ENCODE data around the gene CFAP61.
"Not testable (repeated sequence)": the region's sequence is repeated elsewhere in the genome, so short reads cannot be mapped to it uniquely, and the experiment has no call there.

CFAP61 gene

DNA sequence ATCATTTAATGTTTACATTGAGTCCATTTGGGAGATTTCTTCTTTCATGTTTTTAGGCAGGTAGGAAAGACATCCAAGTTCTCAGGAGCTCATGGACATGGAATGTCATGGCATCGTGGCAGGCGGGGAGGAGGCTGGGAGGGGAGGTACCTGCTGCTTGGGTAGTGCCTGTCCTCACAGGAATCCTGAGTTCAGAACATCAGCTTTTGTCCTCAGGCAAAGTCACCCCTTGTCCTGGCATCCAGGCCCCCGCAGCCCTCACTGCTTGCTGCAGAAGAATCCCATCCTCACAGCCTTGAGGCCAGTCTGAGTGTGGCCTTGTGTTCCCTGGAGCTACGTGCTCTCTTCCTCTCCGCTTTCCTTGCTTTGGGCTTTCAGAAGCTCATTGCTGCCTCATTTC lies 157.4 kb downstream of the CFAP61 start:
- DNase-seq (ENCODE audit: low read depth, low spot score): no peak

- DNase-seq (ENCODE audit: low read depth, low spot score): no peak
Observed at GRCh38 chr20:20210327-20210726, 158.0 kb downstream of the CFAP61 start.

DNA sequence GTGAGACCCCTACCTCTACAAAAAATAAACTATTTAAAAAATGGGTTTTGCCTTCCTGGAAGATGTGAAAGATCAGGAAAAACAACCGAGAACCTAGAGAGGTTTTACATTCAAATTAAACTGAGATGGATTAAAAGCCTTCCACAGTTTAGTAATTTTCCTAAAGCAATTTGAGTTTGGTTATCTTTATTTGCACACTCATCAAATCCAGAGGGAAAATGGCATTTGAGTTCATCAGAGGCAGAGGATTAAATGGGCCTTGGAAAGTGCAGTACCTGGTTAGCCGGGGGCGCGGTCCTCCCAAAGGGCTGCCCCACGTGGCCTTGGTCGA lies 158.6 kb downstream of the CFAP61 start:
- DNase-seq (ENCODE audit: low read depth, low spot score): no peak

DNA sequence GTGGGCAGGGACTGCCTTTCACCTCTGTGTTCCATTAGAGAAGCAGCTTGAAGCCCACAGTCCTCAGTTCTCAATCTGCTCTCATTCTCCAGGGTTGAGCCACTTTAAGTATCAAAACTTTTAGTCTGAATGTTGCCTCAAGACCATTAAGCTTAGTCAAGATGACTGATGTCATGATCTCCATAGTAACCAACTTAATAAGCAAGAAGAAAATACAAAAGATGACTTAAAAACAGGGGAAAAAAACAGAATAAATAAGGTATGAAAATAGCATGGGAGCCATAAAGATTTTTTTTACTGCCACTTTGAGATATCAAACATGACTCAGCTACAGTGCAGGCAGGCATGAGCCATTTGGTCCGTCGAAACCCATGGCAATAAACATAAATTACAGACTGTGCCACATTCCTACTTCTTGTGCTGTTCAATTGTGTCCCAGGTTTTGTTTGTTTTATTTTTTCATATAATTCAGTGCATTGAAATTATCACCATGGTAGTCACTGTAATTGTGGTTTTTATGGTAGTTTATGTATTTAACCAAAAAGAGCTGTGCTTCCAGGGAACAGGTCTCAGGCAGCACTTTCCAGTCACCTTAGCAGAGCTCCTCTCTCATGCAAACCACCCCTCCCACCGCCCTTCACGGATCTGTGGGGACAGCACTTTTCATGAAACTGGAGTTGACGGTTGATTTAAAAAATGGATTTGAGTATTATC lies 159.1 kb downstream of the CFAP61 start:
- DNase-seq (ENCODE audit: low read depth, low spot score): no peak

DNA sequence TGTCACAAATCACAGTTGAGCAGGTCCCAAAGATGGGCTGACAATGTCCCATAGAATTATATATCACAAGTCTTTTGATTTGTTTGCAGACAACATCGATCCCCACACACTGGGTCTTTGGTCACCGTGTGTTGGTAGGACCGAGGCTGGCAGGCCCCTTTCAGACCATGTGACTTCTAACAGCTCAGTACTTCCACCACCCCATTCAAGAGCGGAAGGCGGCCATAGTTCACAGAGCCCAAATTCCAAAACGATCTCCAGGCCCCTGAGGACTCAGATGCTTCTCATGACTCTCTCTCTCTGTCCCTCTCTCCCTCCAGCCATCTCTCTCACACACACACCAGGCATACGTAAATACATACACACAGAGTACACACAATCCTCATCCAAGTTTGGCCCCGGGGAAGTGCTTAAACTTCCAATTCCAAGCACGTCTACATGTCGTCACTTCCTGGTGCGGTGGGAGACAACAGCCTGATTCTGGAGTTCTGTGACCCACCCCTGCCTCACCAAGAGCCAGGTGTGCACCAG lies 159.7 kb downstream of the CFAP61 start:
- DNase-seq (ENCODE audit: low read depth, low spot score): no peak

DNA sequence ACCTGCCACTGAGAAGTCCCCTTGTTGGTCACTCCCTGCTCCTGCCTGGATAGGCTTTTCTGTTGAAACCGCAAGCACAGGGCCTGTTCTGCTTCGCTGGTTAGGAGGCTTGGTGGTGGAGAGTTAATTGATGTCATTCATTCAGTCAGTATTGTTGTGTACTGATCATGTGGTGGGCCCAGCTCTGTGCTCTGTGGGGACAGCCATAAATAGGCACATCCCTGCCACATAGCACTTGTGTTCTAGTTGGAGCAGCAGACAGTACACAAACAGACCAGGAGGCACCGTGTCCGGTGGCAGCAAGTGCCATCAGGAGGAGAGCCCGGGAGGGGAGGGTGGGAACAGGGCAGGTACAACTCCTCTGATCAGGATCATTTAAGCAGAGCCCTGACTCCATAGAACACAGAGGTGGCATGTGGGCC lies 160.4 kb downstream of the CFAP61 start:
- DNase-seq (ENCODE audit: low read depth, low spot score): no peak

DNA sequence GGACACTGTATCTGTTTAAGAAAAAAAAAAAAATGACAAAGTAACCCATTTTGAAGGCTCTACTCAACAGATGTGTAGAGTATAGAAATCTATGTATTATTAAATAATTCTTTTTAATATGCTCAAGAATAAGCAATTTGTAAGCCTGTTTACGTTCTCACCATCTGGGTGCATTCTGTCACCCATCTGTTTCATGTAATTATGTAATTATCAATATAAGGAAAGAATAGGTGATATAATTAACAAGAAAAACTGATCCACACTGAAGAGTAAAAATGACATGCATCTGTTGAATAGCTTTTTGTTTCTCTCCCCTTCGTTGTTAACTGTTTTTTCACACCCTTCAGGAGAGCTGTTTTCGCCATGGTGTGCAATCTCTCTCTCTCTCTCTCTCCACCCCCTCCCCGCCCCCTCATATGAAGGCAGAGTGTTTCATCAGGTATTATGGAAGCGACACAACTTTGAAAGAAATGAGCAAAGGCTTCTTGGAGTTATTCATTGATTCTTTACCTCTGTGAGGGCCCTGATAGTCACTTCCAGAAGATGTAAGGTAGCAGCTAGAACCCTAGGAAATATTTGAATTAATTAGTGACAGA lies 161.3 kb downstream of the CFAP61 start:
- no peak for DNase-seq (ENCODE audit: low read depth, low spot score)

GRCh38 chr20:20214757-20215275 lies 162.5 kb downstream of the CFAP61 start:
- no peak for DNase-seq (ENCODE audit: low read depth, low spot score)

DNA sequence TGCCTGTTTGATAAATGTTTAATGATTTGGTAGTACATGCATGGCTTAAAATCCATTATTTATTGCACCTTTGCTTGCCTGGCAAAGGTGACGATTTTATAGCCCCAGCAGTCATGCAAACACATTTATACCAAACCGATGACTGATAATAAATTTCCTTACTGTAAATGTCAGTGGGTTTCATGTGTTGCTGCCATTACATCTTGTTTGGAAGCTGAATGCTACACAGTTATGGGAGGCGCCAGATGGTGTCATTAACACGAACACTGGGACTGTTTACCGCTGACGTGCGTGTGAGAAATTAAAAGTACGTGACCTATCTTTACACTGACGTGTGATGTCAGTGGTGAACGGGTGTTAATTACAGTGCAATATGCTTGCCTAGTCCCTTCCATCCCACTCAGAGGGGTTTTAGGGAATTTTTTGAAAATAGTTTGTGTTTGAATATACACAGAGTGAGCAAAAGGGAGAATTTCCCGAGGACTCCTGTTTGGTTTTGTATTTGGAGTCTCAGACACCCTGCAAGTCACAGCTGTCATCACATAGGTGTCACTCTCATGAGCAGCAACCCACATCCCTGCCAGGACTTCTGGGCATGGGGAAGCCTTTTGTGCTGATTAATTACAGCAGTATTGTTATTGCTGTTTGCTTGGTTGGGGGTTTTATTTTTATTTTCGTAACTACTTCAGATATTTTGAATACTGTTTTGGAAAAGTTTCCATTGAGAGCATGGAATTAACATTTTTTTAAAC lies 163.8 kb downstream of the CFAP61 start:
- no peak for DNase-seq (ENCODE audit: low read depth, low spot score)

GRCh38 chr20:20216941-20217340 lies 164.6 kb downstream of the CFAP61 start:
- no peak for DNase-seq (ENCODE audit: low read depth, low spot score)

GRCh38 chr20:20217621-20218020 lies 165.3 kb downstream of the CFAP61 start:
- DNase-seq (ENCODE audit: low read depth, low spot score): no peak

- not testable (repeated sequence) for DNase-seq (ENCODE audit: low read depth, low spot score)
Observed at GRCh38 chr20:20218106-20218505, 165.8 kb downstream of the CFAP61 start.

GRCh38 chr20:20219016-20219415 lies 166.7 kb downstream of the CFAP61 start:
- no peak for DNase-seq (ENCODE audit: low read depth, low spot score)

GRCh38 chr20:20220134-20220533 lies 167.8 kb downstream of the CFAP61 start:
- no peak for DNase-seq (ENCODE audit: low read depth, low spot score)

GRCh38 chr20:20223981-20224380 lies 171.6 kb downstream of the CFAP61 start:
- no peak for DNase-seq (ENCODE audit: low read depth, low spot score)

DNA sequence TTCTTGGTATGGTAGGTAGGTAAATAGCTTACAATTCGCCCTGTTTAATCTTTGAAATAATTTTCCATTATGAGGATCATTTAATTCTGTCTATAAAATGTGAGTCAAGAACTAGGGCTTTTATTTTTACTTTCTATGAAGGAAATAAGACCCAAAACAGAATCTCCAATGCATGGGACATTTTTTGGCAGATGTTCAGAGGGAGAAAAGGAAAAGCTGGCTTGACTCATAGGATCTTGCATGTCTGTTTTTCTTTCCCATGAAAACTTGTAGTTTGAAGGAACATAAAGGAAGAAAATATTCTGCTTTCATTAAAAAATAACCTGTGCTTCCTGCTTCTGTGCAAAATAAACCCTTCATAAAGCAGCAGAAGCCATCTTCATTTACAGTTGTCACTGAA lies 172.5 kb downstream of the CFAP61 start:
- DNase-seq (ENCODE audit: low read depth, low spot score): no peak

DNA sequence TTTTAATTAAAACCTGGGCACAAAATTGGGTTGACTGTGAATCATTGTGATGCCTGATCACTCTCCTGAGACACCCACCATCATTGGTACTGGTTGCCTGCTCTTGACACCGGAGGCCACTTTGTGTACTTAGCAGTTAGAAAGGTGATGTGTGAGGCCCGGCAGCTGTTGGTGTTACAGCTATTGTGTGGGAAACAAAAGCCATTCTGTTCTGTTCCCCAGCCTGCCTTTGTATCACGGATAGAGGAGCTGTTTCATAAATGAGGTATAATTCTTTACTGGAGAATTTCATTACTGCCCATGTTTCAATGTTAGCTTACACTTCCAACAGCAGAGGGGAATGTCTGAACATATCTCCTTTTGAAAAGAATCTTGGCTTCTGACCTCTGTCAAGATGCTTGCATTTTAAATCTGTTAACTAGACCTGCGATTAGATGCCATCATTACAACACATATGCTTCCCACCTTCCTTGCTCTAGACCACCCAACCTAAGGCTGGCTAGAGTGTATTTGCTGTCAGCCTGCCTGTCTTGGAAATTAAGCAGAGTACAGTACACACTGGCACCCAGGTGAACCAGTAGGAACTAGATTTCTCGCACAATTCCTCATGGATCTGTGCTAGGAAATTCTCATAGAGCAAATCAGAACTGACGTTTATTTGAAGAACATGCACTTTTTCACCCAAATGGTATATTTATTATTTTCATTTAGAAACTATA lies 173.2 kb downstream of the CFAP61 start:
- DNase-seq (ENCODE audit: low read depth, low spot score): no peak

DNA sequence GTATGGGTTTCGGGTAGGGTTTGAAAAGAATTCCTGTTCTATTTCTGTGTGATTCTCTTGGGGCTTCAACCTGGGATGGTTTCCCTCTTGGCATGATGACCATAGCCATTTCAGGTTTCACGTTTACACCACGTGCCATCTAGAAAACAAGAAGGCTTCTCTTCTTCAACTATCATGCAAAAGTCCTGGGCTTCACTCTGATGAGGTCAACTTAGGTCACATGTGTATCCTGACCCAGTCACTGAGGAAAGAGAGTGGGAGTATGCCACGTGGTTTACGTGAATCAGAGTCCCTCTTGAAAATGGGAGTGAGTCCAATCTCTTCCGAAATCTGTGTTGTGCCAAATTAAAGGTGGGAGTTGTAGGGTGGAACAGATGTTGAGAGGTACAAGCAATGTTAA lies 174.2 kb downstream of the CFAP61 start:
- no peak for DNase-seq (ENCODE audit: low read depth, low spot score)

GRCh38 chr20:20227013-20227571 lies 174.8 kb downstream of the CFAP61 start:
- no peak for DNase-seq (ENCODE audit: low read depth, low spot score)

DNA sequence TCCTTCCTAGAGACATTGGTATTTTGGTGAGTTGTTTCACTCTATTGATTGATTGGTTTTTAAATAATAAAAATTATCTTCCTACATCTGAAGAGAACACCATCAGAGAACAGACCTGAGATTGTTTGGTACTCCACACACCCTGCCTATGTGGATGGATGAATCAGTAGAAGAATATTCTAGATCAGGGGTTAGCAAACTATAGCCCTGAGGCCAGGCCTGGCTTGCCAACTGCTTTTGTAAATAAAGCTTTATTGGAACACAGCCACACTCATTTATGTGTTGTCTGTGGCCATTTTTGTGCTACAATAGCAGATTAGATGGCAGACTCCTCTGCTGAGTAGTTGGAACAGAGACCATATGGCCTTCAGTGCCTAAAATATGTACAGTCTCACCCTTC lies 176.0 kb downstream of the CFAP61 start:
- no peak for DNase-seq (ENCODE audit: low read depth, low spot score)

DNA sequence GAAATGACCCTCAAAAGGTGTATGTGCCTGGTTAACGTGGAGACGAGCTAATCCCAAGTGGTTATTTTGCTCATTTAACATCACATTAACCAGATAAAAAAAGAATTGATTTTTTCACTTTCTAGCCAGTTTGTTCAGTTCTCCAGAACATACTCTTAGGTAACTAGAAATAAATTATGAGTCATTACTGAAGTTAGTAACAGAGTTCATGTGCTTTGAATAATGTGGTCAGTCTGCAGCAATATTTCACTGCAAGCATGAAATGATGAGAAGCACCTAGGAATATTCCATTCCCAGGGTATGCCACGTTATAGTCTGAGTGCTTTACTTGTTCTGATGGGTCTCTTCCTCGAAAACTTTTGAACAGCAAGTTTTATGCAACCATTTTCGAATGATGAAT lies 177.3 kb downstream of the CFAP61 start:
- no peak for DNase-seq (ENCODE audit: low read depth, low spot score)

- DNase-seq (ENCODE audit: low read depth, low spot score): no peak
Observed at GRCh38 chr20:20230741-20231140, 178.4 kb downstream of the CFAP61 start.

All from smooth muscle cell of the brain vasculature (primary cell).